Activated naive CD4-positive, alpha-beta T cell treated with anti-CD3 and anti-CD28 coated beads, Interleukin-2, amount 10 ng/mL, durations not matched to agents 7 days and 5 days (primary cell): ENCODE results near the gene KCTD15.
A peak's percentile ranks its signal among the peaks of the same experiment; 100 is the strongest.

Experiments
- CTCF ChIA-PET: fragments of 350-600 bp; sonication (Branson Sonifier 250); formaldehyde crosslinking; loops from one replicate; lab custom pipeline; 2021; ENCODE audit warnings: antibody characterized with exemption; lab: Charles Lee
- DNase-seq: peaks from one replicate; pipeline ENCODE4 v3.0.0-alpha.2; 2020
- H3K27ac Mint-ChIP-seq: one replicate; pipeline ENCODE4 v1.8.0; 2021; ENCODE audit warnings: mild to moderate bottlenecking, moderate library complexity, mixed read lengths
- H3K27me3 Mint-ChIP-seq: one replicate; pipeline ENCODE4 v1.8.0; 2021; ENCODE audit warnings: mild to moderate bottlenecking, mixed read lengths
- H3K36me3 Mint-ChIP-seq: one replicate; pipeline ENCODE4 v1.8.0; 2021; ENCODE audit warnings: mixed read lengths
- H3K4me1 Mint-ChIP-seq: one replicate; pipeline ENCODE4 v1.8.0; 2021; ENCODE audit warnings: mixed read lengths
- H3K4me3 Mint-ChIP-seq: one replicate; pipeline ENCODE4 v1.8.0; 2021; ENCODE audit warnings: mild to moderate bottlenecking, moderate library complexity, mixed read lengths
- H3K9me3 Mint-ChIP-seq: one replicate; pipeline ENCODE4 v1.8.0; 2021; ENCODE audit warnings: mixed read lengths

Gene KCTD15

GRCh38 chr19:33759356-33759755 is 37.3 kb upstream of the KCTD15 start:
- H3K27ac Mint-ChIP-seq = no peak overlapping the region
- no peak overlapping the region for H3K4me3 Mint-ChIP-seq
- DNase-seq = no peak
- CTCF ChIA-PET = no interaction called here
- no peaks in the 10 kb centered on the region for H3K4me1 Mint-ChIP-seq
- no peaks in the 10 kb centered on the region for H3K36me3 Mint-ChIP-seq
- peaks cover 3% of the 10 kb centered on the region for H3K27me3 Mint-ChIP-seq
- H3K9me3 Mint-ChIP-seq = no peaks in the 10 kb centered on the region

GRCh38 chr19:33763633-33764371 is 32.9 kb upstream of the KCTD15 start:
- H3K36me3 Mint-ChIP-seq = no peaks in the 10 kb centered on the region
- H3K27ac Mint-ChIP-seq = no peak overlapping the region
- DNase-seq = no peak
- no peaks in the 10 kb centered on the region for H3K9me3 Mint-ChIP-seq
- no peaks in the 10 kb centered on the region for H3K4me1 Mint-ChIP-seq
- no peak overlapping the region for H3K4me3 Mint-ChIP-seq
- H3K27me3 Mint-ChIP-seq = peaks cover 3% of the 10 kb centered on the region
- CTCF ChIA-PET = no interaction called here

GRCh38 chr19:33766623-33767022 is 30.0 kb upstream of the KCTD15 start:
- no peaks in the 10 kb centered on the region for H3K9me3 Mint-ChIP-seq
- no peak overlapping the region for H3K4me3 Mint-ChIP-seq
- no peak overlapping the region for H3K27ac Mint-ChIP-seq
- no peaks in the 10 kb centered on the region for H3K36me3 Mint-ChIP-seq
- CTCF ChIA-PET = interaction anchor here (3.4 kb wide), 1 partner anchor 337 kb away, joined by 16 read pairs; no protein-coding TSS in a partner anchor
- H3K27me3 Mint-ChIP-seq = no peaks in the 10 kb centered on the region
- H3K4me1 Mint-ChIP-seq = no peaks in the 10 kb centered on the region
- no peak for DNase-seq

GRCh38 chr19:33767898-33768413 is 28.7 kb upstream of the KCTD15 start:
- H3K4me3 Mint-ChIP-seq = no peak overlapping the region
- H3K27me3 Mint-ChIP-seq = no peaks in the 10 kb centered on the region
- H3K9me3 Mint-ChIP-seq = no peaks in the 10 kb centered on the region
- no peaks in the 10 kb centered on the region for H3K4me1 Mint-ChIP-seq
- peak; percentile 63 for DNase-seq
- no peaks in the 10 kb centered on the region for H3K36me3 Mint-ChIP-seq
- H3K27ac Mint-ChIP-seq = no peak overlapping the region
- CTCF ChIA-PET = interaction anchor here (1.9 to 3.4 kb wide), 3 partner anchors 9 to 352 kb away, joined by 8 to 16 read pairs (median 15); no protein-coding TSS in a partner anchor

- no peak overlapping the region for H3K27ac Mint-ChIP-seq
- no peaks in the 10 kb centered on the region for H3K9me3 Mint-ChIP-seq
- no peak for DNase-seq
- H3K36me3 Mint-ChIP-seq = no peaks in the 10 kb centered on the region
- no peak overlapping the region for H3K4me3 Mint-ChIP-seq
- no peaks in the 10 kb centered on the region for H3K4me1 Mint-ChIP-seq
- CTCF ChIA-PET = interaction anchor here (1.2 to 3.6 kb wide), 5 partner anchors 8 to 353 kb away, joined by 3 to 19 read pairs (median 15); no protein-coding TSS in a partner anchor
- no peaks in the 10 kb centered on the region for H3K27me3 Mint-ChIP-seq
These were observed 27.5 kb upstream of the KCTD15 start for GRCh38 chr19:33769208-33769607.

GRCh38 chr19:33770107-33770506 is 26.6 kb upstream of the KCTD15 start:
- Mint-ChIP-seq H3K9me3 (no peaks in the 10 kb centered on the region), H3K27me3 (no peaks in the 10 kb centered on the region), H3K4me1 (no peaks in the 10 kb centered on the region), H3K27ac (no peak overlapping the region), H3K36me3 (no peaks in the 10 kb centered on the region), H3K4me3 (no peak overlapping the region)
- DNase-seq = no peak
- CTCF ChIA-PET = interaction anchor here (0.6 to 3.6 kb wide), 5 partner anchors 338 to 354 kb away, joined by 5 to 19 read pairs (median 8); no protein-coding TSS in a partner anchor

- CTCF ChIA-PET = interaction anchor here (0.8 to 3.6 kb wide), 7 partner anchors 226 to 362 kb away, joined by 3 to 19 read pairs (median 6); no protein-coding TSS in a partner anchor
- H3K4me1 Mint-ChIP-seq = no peaks in the 10 kb centered on the region
- H3K27me3 Mint-ChIP-seq = no peaks in the 10 kb centered on the region
- no peak overlapping the region for H3K27ac Mint-ChIP-seq
- no peaks in the 10 kb centered on the region for H3K9me3 Mint-ChIP-seq
- no peaks in the 10 kb centered on the region for H3K36me3 Mint-ChIP-seq
- peak; percentile 79 for DNase-seq
- no peak overlapping the region for H3K4me3 Mint-ChIP-seq
These were observed 25.1 kb upstream of the KCTD15 start for GRCh38 chr19:33771384-33772101.

- DNase-seq = no peak
- Mint-ChIP-seq H3K4me1 (no peaks in the 10 kb centered on the region), H3K9me3 (no peaks in the 10 kb centered on the region), H3K27me3 (no peaks in the 10 kb centered on the region), H3K36me3 (no peaks in the 10 kb centered on the region), H3K27ac (no peak overlapping the region), H3K4me3 (no peak overlapping the region)
- CTCF ChIA-PET = interaction anchor here (1.2 to 2.0 kb wide), 4 partner anchors 342 to 362 kb away, joined by 3 to 18 read pairs (median 10); no protein-coding TSS in a partner anchor
These were observed 24.4 kb upstream of the KCTD15 start for GRCh38 chr19:33772102-33772857.

GRCh38 chr19:33772858-33773180 is 23.9 kb upstream of the KCTD15 start:
- Mint-ChIP-seq H3K4me3 (no peak overlapping the region), H3K4me1 (no peaks in the 10 kb centered on the region), H3K27me3 (no peaks in the 10 kb centered on the region), H3K27ac (no peak overlapping the region), H3K9me3 (no peaks in the 10 kb centered on the region), H3K36me3 (no peaks in the 10 kb centered on the region)
- CTCF ChIA-PET = interaction anchor here (1.2 kb wide), 1 partner anchor 357 kb away, joined by 4 read pairs; no protein-coding TSS in a partner anchor
- no peak for DNase-seq

GRCh38 chr19:33773704-33774624 is 22.7 kb upstream of the KCTD15 start:
- CTCF ChIA-PET = interaction anchor here (1.2 to 1.4 kb wide), 2 partner anchors 323 to 358 kb away, joined by 4 to 6 read pairs; no protein-coding TSS in a partner anchor
- no peak for DNase-seq
- Mint-ChIP-seq H3K27ac (no peak overlapping the region), H3K36me3 (no peaks in the 10 kb centered on the region), H3K9me3 (no peaks in the 10 kb centered on the region), H3K4me3 (no peak overlapping the region), H3K4me1 (peaks cover 3% of the 10 kb centered on the region), H3K27me3 (peaks cover 5% of the 10 kb centered on the region)

GRCh38 chr19:33774751-33775150 is 21.9 kb upstream of the KCTD15 start:
- H3K4me3 Mint-ChIP-seq = no peak overlapping the region
- H3K4me1 Mint-ChIP-seq = peaks cover 3% of the 10 kb centered on the region
- H3K27me3 Mint-ChIP-seq = peaks cover 13% of the 10 kb centered on the region
- no peak for DNase-seq
- no peaks in the 10 kb centered on the region for H3K9me3 Mint-ChIP-seq
- H3K36me3 Mint-ChIP-seq = no peaks in the 10 kb centered on the region
- H3K27ac Mint-ChIP-seq = no peak overlapping the region
- CTCF ChIA-PET = interaction anchor here (1.3 to 1.4 kb wide), 2 partner anchors 322 to 345 kb away, joined by 5 to 6 read pairs; no protein-coding TSS in a partner anchor

- H3K9me3 Mint-ChIP-seq = no peaks in the 10 kb centered on the region
- no peak overlapping the region for H3K4me3 Mint-ChIP-seq
- H3K4me1 Mint-ChIP-seq = peaks cover 3% of the 10 kb centered on the region
- no peak overlapping the region for H3K27ac Mint-ChIP-seq
- peaks cover 24% of the 10 kb centered on the region for H3K27me3 Mint-ChIP-seq
- no peaks in the 10 kb centered on the region for H3K36me3 Mint-ChIP-seq
- CTCF ChIA-PET = interaction anchor here (1.3 to 4.3 kb wide), 4 partner anchors 8 to 346 kb away, joined by 5 to 47 read pairs (median 10); no protein-coding TSS in a partner anchor
- no peak for DNase-seq
These were observed 20.8 kb upstream of the KCTD15 start for GRCh38 chr19:33775731-33776487.
